Measurements from ENCODE around the gene MYL2.
"Not testable (repeated sequence)": the region's sequence is repeated elsewhere in the genome, so short reads cannot be mapped to it uniquely, and the experiment has no call there.

MYL2 gene
- 0 reads per million in 2 donors for total RNA-seq

GRCh38 chr12:110920324-110920910, at the start of gene MYL2:
TSS of gene MYL2 (minus strand) at chr12:110920579. CDS start at chr12:110920529, 50 bp downstream.
- DNase-seq: no peak

- no peak for DNase-seq
These were observed 45.8 kb upstream of the MYL2 start for GRCh38 chr12:110966081-110966760.

- no peak for DNase-seq
These were observed 45.2 kb upstream of the MYL2 start for GRCh38 chr12:110965574-110965973.

- DNase-seq: no peak
These were observed 40.4 kb upstream of the MYL2 start for GRCh38 chr12:110960795-110961194.

- DNase-seq: no peak
These were observed 37.3 kb upstream of the MYL2 start for GRCh38 chr12:110957652-110958051.

- DNase-seq: no peak
These were observed 36.8 kb upstream of the MYL2 start for GRCh38 chr12:110957159-110957558.

- DNase-seq: not testable (repeated sequence)
These were observed 30.5 kb upstream of the MYL2 start for GRCh38 chr12:110950867-110951266.

GRCh38 chr12:110950466-110950865, 30.1 kb upstream of the MYL2 start:
- not testable (repeated sequence) for DNase-seq

- no peak for DNase-seq
These were observed 27.7 kb upstream of the MYL2 start for GRCh38 chr12:110948041-110948440.

- no peak for DNase-seq
These were observed 23.0 kb upstream of the MYL2 start for GRCh38 chr12:110943373-110943772.

- DNase-seq: no peak
These were observed 21.0 kb upstream of the MYL2 start for GRCh38 chr12:110941391-110941790.

GRCh38 chr12:110940933-110941332, 20.6 kb upstream of the MYL2 start:
- DNase-seq: no peak

- no peak for DNase-seq
These were observed 19.9 kb upstream of the MYL2 start for GRCh38 chr12:110940296-110940695.

- DNase-seq: peak; percentile 9 to 44 (median 34)
These were observed 16.8 kb upstream of the MYL2 start for GRCh38 chr12:110937104-110937641.

- no peak for DNase-seq
These were observed 16.2 kb upstream of the MYL2 start for GRCh38 chr12:110936367-110937103.

GRCh38 chr12:110935588-110935987, 15.2 kb upstream of the MYL2 start:
- DNase-seq: no peak

GRCh38 chr12:110934093-110934852, 13.9 kb upstream of the MYL2 start:
- no peak for DNase-seq

GRCh38 chr12:110933326-110933974, 13.1 kb upstream of the MYL2 start:
- DNase-seq: no peak

GRCh38 chr12:110932046-110932445, 11.7 kb upstream of the MYL2 start:
- no peak for DNase-seq

- no peak for DNase-seq
These were observed 10.9 kb upstream of the MYL2 start for GRCh38 chr12:110931315-110931728.

- DNase-seq: no peak
These were observed 10.3 kb upstream of the MYL2 start for GRCh38 chr12:110930348-110931314.
